Measurements from ENCODE around the gene ATOH8.

DNA sequence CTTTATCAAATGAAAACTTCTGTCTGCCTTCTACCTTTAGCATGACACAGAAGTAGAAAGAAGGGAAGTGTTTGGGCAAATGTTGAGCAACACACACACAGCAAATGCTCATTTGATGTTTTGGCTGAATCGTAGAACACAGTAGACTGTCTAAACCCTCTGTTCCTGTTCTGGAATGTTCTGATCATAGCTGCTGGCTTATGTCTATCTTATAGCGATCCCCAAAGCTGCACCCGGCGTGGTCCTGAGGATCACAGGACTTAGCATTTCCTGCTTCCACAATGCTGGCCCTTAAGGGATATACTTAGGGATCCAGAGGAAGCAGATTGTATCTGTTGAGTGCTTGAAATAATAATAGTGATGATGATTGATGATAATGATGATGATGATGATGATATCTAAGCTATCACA, 44.4 kb upstream of the ATOH8 start:
- TF ChIP-seq, protein P1, sequence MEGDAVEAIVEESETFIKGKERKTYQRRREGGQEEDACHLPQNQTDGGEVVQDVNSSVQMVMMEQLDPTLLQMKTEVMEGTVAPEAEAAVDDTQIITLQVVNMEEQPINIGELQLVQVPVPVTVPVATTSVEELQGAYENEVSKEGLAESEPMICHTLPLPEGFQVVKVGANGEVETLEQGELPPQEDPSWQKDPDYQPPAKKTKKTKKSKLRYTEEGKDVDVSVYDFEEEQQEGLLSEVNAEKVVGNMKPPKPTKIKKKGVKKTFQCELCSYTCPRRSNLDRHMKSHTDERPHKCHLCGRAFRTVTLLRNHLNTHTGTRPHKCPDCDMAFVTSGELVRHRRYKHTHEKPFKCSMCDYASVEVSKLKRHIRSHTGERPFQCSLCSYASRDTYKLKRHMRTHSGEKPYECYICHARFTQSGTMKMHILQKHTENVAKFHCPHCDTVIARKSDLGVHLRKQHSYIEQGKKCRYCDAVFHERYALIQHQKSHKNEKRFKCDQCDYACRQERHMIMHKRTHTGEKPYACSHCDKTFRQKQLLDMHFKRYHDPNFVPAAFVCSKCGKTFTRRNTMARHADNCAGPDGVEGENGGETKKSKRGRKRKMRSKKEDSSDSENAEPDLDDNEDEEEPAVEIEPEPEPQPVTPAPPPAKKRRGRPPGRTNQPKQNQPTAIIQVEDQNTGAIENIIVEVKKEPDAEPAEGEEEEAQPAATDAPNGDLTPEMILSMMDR (IDR thresholded peaks at IDR 0.05; ENCODE audit: borderline replicate concordance, extremely low read depth, low read length, poor library complexity, severe bottlenecking) = no peak
- no peak for TF ChIP-seq EZH2 (IDR thresholded peaks at IDR 0.05; ENCODE audit: borderline replicate concordance, low read depth, low read length, severe bottlenecking)

Measured in DND-41 (cell line).